Measurements from ENCODE around the gene ABCA4. TPM values are rescaled to one million over a fixed set of nuclear protein-coding genes. Genes with fewer than 3 reads are reported as not detected.

Gene ABCA4
- total and polyA plus RNA-seq, 2 experiments from 2014 or later = 0.20 to 3.7 TPM

DNA sequence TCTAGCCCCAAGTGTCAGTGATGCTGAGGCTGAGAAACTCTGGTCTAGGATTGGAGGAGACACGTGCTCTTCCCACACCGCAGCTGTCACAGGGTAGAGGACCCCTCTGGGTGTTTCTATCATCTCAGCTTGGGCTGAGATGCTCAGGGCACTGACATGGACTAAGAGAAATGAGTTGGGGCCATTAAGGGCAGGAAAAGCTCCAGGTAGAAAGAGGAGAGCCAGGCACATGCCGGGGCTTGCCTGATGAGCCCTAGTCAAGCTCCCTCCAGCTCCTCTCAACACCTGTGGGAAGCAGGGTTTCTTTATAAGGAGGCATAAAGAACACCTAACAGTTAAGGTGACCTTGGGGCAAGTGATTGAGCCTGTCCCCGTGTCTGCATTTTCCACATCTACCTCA, 17.3 kb downstream of the ABCA4 start:
- Histone ChIP-seq H3K79me2 (ENCODE audit: insufficient read depth) (no peaks in the 10 kb centered on the region), H3F3A (ENCODE audit: insufficient read depth) (no peaks in the 10 kb centered on the region), H3K27me3 (replicated peaks; ENCODE audit: insufficient read depth) (no peaks in the 10 kb centered on the region), H3K27ac (no peak overlapping the region), H3K36me3 (ENCODE audit: low read depth) (no peaks in the 10 kb centered on the region), H3K4me1 (ENCODE audit: insufficient read depth) (no peaks in the 10 kb centered on the region), H3K4me3 (no peak overlapping the region), H3K9me2 (ENCODE audit: insufficient read depth) (no peaks in the 10 kb centered on the region), H3K4me2 (ENCODE audit: unreplicated experiment) (no peak overlapping the region), H3K9ac (no peak overlapping the region), H3K9me3 (ENCODE audit: low read depth) (no peaks in the 10 kb centered on the region), H4K20me1 (ENCODE audit: insufficient read depth) (no peaks in the 10 kb centered on the region), H2AFZ (no peak overlapping the region)
- DNase-seq = no peak
- WGBS, 2 experiments (ENCODE audit: low coverage in 1 of 2, low lambda C conversion rate in 2 of 2, missing lambda C conversion rate in 2 of 2) = 86 to 87% methylated on average over 4 of the region's 4 CpGs
- TF ChIP-seq EZH2phosphoT487 (IDR thresholded peaks at IDR 0.05; ENCODE audit: insufficient read depth, low read depth) (no peak), EZH2 (IDR thresholded peaks at IDR 0.05; ENCODE audit: insufficient read depth, poor library complexity, severe bottlenecking) (no peak)
- in situ Hi-C loops (cut with MboI) = no loop called here

DNA sequence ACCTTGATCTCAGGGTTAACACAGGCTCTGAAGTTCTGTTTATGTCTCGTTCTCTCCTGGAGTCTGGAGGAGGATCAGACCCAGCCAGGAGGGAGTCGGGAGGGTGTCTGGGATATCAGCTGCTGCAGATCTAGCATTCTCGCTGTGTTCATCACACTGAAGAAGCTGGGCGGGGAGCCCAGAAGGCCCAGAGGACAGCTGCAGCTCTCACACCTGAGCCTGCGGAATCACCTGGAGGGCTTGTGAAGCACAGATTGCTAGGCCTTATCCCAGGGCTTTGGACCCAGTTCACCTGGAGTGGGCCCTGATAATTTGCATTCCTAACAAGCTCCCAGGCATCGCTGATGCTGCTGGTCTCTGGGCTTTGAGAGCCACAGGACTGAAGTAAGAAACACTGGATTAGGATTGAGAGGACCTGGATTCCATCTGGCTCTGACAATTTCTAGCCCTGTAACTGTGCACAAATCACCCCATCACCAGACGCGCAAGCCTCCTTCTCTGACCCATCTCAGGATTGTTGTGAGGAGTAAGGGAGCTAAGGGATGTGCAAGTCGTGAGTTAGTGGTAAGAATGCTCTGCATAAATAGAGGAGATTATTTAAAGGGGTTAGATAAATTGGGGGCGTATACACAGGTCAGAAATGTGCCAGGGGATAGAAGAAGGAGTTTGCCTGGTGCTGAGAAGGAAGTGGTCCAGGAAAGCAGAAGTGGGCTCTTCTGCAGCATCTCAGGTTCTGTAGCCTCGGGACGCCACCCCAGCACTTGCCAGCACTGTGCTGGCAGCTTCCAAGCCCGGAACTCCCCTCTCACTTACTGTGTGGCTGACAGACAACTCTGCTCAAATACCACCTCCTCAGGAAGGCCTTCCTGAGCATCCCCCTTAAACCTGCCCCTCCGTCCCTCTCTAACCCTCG, 19.1 kb downstream of the ABCA4 start:
- Histone ChIP-seq H3K27me3 (replicated peaks; ENCODE audit: insufficient read depth) (no peaks in the 10 kb centered on the region), H3K4me1 (ENCODE audit: insufficient read depth) (no peaks in the 10 kb centered on the region), H3F3A (ENCODE audit: insufficient read depth) (no peaks in the 10 kb centered on the region; the same call in 1 of the 2 replicates), H3K79me2 (ENCODE audit: insufficient read depth) (no peaks in the 10 kb centered on the region), H3K9ac (no peak overlapping the region), H3K27ac (no peak overlapping the region), H3K9me3 (ENCODE audit: low read depth) (no peaks in the 10 kb centered on the region), H2AFZ (no peak overlapping the region), H4K20me1 (ENCODE audit: insufficient read depth) (no peaks in the 10 kb centered on the region), H3K4me2 (ENCODE audit: unreplicated experiment) (no peak overlapping the region), H3K4me3 (no peak overlapping the region), H3K9me2 (ENCODE audit: insufficient read depth) (no peaks in the 10 kb centered on the region), H3K36me3 (ENCODE audit: low read depth) (no peaks in the 10 kb centered on the region)
- WGBS, 2 experiments (ENCODE audit: low coverage in 1 of 2, low lambda C conversion rate in 2 of 2, missing lambda C conversion rate in 2 of 2) = 83 to 87% methylated on average over 15 of the region's 15 CpGs
- no peak for TF ChIP-seq EZH2phosphoT487 (IDR thresholded peaks at IDR 0.05; ENCODE audit: insufficient read depth, low read depth)
- TF ChIP-seq EZH2 (IDR thresholded peaks at IDR 0.05; ENCODE audit: insufficient read depth, poor library complexity, severe bottlenecking) = no peak
- DNase-seq = no peak
- in situ Hi-C loops (cut with MboI) = no loop called here

DNA sequence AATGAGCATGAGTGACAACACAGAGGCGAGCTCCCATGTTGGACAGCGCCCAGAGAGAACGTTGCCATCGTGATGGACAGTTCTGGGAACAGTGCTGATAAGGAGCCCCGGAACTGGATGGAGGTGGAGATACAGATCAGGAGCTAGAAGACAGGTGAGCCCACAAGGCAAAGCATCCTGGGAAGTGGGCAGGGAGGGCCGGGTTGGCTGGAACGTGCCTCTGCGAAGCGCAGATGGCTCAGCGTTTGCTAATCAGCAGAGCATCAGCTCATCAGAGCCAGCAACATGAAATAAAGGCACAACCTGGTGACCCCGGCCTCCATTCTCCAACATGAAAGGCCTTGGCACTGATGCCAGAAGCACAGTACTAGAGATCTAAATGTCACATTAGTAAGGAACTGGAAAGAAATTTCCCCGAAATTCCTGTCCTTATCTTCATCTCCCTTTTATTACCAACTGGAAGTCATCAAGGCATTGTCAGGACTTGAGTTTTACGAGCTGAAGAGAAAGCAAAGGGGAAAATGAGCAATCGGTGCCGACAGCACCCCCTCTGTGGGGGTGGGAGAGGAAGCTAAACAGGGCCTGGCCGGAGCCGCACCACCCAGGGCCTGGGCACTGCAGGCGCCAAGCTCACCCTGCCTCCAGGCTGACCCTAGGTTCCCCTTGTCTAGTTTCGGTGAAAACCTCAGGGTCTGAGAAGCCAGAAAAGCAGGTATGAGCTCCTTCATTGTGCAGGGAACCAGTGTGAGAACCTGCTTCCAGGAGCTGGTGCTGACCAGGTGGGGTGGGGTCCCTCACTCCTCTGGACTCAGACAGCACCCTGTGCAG, 19.9 kb downstream of the ABCA4 start:
- Histone ChIP-seq H3K79me2 (ENCODE audit: insufficient read depth) (no peaks in the 10 kb centered on the region), H2AFZ (no peak overlapping the region), H3K4me3 (no peak overlapping the region), H4K20me1 (ENCODE audit: insufficient read depth) (no peaks in the 10 kb centered on the region), H3K9me2 (ENCODE audit: insufficient read depth) (no peaks in the 10 kb centered on the region), H3K9me3 (ENCODE audit: low read depth) (no peaks in the 10 kb centered on the region), H3K27me3 (replicated peaks; ENCODE audit: insufficient read depth) (no peaks in the 10 kb centered on the region), H3K9ac (no peak overlapping the region), H3K27ac (no peak overlapping the region), H3K4me1 (ENCODE audit: insufficient read depth) (peaks cover 3% of the 10 kb centered on the region; the same call in 1 of the 2 replicates), H3K4me2 (ENCODE audit: unreplicated experiment) (no peak overlapping the region), H3F3A (ENCODE audit: insufficient read depth) (no peaks in the 10 kb centered on the region; the same call in 1 of the 2 replicates), H3K36me3 (ENCODE audit: low read depth) (no peaks in the 10 kb centered on the region)
- in situ Hi-C loops (cut with MboI) = no loop called here
- 82 to 86% methylated on average over 19 of the region's 19 CpGs for whole genome bisulfite sequencing, 2 experiments (ENCODE audit: low coverage in 1 of 2, low lambda C conversion rate in 2 of 2, missing lambda C conversion rate in 2 of 2)
- DNase-seq = no peak
- TF ChIP-seq EZH2 (IDR thresholded peaks at IDR 0.05; ENCODE audit: insufficient read depth, poor library complexity, severe bottlenecking) (no peak), EZH2phosphoT487 (IDR thresholded peaks at IDR 0.05; ENCODE audit: insufficient read depth, low read depth) (no peak)

DNA sequence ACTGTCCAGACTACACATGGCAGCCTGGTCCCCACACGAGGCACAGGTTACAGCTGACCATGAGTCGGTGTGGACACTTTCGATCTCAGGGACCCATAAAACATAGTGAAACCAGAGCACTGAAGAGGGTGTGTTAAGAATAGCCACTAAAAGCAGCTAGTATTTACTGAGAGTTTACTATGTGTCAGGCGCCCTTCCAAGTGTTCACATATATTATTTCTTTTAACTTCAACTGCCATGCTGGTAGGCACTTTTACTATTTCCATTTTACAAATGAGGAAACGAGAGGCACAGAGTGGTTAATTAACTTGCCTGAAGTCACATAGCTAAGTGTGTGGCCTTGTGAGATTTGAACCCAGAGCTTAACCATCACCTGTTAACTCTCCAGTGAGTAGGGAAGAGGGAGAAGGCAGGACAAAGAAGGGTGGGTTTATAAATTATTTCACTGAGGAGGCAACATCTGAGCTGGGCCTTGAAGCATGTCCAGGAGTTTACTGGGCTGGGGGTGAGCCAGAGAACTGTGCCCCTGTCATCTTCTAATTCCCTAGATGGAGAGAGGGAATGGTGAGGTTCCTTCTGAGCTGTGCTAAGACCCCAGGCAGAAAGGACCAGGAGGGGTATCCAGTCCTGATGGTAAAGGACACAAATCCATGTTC, 20.7 kb downstream of the ABCA4 start:
- Histone ChIP-seq H3K4me3 (no peak overlapping the region), H3K36me3 (ENCODE audit: low read depth) (no peaks in the 10 kb centered on the region), H3K27ac (no peak overlapping the region), H3K9me3 (ENCODE audit: low read depth) (no peaks in the 10 kb centered on the region), H4K20me1 (ENCODE audit: insufficient read depth) (no peaks in the 10 kb centered on the region), H3K9me2 (ENCODE audit: insufficient read depth) (no peaks in the 10 kb centered on the region), H2AFZ (no peak overlapping the region), H3K4me1 (ENCODE audit: insufficient read depth) (peaks cover 11% of the 10 kb centered on the region), H3K79me2 (ENCODE audit: insufficient read depth) (no peaks in the 10 kb centered on the region), H3K4me2 (ENCODE audit: unreplicated experiment) (no peak overlapping the region), H3F3A (ENCODE audit: insufficient read depth) (no peaks in the 10 kb centered on the region; the same call in 1 of the 2 replicates), H3K9ac (no peak overlapping the region), H3K27me3 (replicated peaks; ENCODE audit: insufficient read depth) (no peaks in the 10 kb centered on the region)
- in situ Hi-C loops (cut with MboI) = no loop called here
- TF ChIP-seq EZH2 (IDR thresholded peaks at IDR 0.05; ENCODE audit: insufficient read depth, poor library complexity, severe bottlenecking) (no peak), EZH2phosphoT487 (IDR thresholded peaks at IDR 0.05; ENCODE audit: insufficient read depth, low read depth) (no peak)
- DNase-seq = no peak
- 87 to 93% methylated on average over 5 of the region's 5 CpGs for WGBS, 2 experiments (ENCODE audit: low coverage in 1 of 2, low lambda C conversion rate in 2 of 2, missing lambda C conversion rate in 2 of 2)
